GM21717 (cell line): ENCODE measurements around the gene MMP25.
A peak's percentile ranks its signal among the peaks of the same experiment; 100 is the strongest.

Experiments
- ATAC-seq: cut with Tn5 transposase; IDR thresholded peaks from one replicate; pipeline ENCODE4 v1.9.1; 2021; ENCODE audit warnings: mild to moderate bottlenecking, moderate library complexity; ENCODE audit not compliant: unreplicated experiment

MMP25 gene

DNA sequence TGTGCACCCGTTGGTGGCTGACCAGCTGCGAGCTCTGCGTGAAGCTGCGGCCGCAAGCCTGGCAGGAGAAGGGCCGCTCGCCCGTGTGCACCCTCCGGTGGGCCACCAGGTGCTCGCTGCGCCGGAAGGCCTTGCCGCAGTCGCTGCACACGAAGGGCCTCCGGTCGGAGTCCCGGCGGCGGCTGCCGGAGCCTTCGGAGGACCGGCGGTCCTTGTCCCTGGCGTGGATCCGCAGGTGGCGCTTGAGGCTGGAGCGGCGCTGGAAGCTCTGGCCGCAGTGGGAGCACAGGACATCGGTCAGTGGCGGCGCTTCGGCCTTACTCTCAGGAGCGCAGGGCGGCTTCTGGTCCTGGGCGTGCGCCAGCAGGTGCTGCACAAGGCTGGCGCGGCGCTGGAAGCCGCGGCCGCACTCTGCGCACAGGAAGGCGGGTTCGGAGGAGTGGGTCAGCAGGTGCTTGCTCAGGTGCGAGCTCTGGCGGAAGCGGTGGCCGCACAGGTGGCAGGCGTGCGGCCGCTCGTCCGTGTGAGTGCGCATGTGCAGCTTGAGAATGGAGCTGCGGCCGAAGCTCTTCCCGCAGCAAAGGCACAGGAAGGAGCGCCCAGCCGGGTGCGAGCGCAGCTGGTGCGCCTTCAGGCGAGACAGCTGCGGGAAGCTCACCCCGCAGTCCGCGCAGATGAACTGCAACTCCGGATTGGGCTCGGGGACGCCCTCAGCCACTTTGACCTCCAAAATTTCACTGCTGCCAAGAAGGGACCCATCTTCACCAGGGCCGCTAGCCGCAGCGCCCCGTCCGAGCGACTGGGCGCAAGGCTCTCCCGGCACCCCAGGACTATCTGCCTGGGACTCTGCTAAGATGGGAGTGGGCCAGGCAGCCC, 43.6 kb downstream of the MMP25 start:
- no peak for ATAC-seq

DNA sequence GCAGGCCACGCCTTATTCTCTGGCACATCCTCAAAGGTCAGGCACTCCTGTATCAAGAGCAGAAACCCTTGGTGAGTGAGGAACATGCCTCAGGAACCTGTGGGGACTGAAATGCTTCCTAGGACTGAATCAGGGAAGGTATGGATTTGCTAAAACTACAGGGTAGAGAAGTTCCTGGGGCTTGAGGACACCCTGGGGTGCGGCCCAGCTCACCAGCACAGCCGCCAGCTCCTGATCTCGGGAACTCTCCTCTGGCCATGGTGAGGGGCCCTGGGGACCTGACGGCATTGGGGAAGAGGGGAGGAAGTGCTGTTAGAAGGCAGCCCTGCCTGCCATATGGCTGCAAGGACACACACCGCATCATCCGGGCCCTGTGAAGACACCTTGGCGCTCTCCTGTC, 45.2 kb downstream of the MMP25 start:
- no peak for ATAC-seq

DNA sequence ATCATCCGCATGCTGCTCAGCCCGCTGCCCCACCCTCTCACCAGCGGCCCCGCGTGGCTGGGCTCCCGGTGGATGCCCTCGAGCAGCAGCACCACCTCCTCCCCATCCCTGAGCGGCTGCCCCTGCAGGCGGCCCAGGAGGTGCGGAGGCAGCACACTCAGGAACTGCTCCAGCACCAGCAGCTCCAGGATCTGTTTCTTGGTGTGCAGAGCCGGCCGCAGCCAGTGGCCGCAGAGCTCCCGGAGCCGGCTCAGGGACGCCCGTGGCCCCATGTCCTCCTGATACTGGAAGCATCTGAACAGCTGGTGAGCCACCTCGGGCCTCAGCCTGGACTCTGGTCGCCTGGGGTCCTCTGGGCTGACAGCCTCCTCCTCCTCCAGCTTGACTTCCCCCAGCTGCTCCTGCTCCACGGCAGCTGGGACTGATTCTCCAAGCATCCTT, 46.2 kb downstream of the MMP25 start:
- ATAC-seq: no peak

DNA sequence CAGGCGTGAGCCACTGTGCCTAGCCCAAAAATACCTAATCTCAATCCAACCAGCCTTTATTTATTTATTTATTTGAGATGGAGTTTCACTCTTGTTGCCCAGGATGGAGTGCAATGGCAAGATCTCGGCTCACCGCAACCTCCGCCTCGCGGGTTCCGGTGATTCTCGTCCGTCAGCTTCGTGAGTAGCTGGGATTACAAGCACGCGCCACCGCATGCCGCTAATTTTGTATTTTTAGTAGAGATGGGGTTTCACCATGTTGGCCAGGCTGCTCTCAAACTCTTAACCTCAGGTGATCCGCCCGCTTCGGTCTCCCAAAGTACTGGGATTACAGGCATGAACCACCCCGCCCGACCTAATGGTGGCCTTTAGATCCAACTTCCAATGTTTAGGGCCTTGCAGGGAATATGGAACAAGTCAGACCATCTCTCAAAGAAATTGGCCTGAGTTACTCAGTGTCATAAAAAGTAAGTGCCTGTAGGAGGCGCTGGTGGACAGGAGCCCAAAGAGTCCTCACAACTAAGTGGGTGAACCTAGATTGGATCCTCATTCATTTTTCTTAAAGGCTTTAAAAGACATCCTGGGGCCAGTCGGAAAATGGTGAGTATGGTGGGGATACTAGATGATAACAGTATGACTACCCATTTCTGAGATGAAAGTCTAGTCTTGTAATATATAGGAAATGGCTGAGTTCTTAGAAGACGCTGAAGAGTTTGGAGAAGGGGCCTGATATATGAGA, 48.1 kb downstream of the MMP25 start:
- no peak for ATAC-seq

DNA sequence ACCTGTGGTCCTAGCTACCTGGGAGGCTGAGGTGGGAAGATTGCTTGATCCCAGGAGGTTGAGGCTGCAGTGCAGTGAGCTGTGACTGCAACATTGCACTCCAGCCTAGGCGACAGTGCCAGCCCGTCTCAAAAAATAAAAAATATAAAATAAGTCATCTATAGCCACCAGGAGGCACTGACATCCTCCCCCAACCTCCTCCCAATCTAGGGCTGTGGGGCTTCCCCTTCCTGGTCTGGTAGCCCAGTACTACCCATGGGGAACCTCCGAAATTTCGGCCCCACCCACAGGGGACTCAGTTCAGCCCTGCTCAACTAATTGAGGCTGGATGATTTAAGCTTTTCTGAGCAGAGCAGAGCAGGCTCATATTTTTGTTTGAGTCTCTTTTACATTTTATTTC, 49.5 kb downstream of the MMP25 start:
- ATAC-seq: peak; percentile 51

DNA sequence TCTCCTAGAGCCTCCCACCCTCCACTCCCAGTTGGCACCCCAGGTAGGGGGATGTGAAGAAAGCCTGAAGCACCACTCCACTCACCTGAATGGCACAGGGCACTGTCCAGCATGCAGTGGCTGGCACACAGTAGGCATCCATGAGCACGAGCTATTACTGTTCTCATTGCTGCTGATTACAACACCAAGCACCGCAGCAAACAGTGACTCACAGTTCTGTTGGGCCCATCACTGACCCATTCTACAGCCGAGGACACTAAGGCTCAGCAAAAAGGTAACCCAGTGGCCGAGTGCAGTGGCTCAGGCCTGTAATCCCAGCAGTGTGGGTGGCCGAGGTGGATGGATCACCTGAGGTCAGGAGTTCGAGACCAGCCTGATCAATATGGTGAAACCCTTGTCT, 50.0 kb downstream of the MMP25 start:
- ATAC-seq: peak; percentile 9

DNA sequence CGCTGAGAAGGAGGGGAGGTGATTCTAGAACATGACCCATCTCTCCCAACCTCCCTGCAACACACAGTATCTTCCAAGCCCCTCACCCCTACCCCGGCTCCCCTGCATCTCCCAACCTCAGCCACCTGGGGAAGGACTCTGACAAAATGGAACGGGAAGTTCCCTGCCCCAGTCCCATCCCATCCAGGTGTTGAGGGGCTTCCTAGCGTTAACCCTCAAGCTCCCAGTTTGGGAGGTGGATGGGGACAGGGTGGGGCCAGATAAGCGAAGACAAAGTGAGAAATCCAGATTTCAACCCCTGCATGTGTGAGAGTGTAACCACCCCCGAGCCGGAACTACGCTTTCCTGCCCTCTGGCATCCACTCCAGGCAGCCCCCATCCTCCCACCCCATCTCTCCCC, 50.9 kb downstream of the MMP25 start:
- ATAC-seq: no peak

DNA sequence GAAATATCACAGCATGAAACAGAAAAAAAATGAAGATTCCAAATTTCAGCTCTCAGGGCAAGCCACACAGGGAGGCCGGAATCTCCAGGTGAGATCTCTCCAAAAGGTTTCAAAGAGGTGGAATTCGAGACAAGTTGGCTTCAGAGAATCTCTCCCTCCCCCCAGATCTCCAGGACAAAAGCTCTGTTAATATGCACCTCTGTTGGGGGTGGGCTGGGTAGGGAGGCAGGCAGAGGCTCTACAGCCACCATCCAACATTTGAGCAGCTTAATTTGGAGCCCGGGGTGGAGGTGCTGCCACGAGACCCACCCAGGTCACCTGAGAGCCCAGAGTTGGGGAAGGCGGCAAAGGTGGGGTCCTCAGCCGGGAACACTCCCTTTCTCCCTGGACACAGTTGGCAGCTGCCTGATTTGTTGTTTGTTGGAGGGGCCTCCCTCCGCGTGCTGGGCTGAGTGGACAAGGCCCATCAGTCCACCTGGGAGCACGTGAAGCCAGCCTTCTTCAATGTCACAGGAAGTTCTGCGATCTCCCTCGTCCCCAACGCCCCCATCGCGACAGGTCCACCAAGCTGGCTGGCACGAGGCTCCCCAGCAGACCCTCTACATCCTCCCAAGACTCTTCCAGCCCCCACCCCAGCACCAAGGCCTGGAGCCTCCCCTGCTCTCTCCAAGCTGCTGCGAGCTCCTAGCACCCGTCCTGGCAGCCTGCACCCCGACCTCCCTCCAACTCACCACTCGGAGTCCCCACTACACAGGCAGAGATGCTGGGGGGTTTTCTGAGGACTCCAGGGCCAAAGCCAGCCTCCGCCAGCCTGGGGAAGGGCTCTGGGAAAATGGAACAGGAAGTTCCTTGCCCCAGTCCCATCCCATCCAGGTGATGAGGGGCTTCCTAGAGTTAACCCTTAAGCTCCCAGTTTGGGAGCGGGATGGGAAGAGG, 52.4 kb downstream of the MMP25 start, which contains the start of gene ZSCAN10:
ZSCAN10 (minus strand) TSS at position 836 of the 936 bp plus-strand sequence. CDS start 6,357 bp downstream, outside the sequence.
- no peak for ATAC-seq

DNA sequence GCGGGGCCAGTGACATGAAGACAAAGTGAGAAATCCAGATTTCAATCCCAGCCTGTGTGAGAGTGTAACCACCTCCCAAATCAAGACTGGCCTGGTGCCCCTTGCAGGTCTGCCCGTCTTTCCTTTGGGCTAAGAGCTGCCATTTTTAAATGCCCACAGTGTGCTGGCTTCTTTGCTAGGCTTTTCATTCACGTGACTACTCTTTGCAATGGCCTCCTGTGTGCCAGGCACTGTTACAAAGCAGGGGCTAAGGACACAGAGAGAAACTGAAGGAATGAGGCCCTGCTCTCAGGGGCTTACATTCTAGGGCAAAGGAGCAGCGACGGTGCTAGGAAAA, 53.0 kb downstream of the MMP25 start:
- no peak for ATAC-seq

DNA sequence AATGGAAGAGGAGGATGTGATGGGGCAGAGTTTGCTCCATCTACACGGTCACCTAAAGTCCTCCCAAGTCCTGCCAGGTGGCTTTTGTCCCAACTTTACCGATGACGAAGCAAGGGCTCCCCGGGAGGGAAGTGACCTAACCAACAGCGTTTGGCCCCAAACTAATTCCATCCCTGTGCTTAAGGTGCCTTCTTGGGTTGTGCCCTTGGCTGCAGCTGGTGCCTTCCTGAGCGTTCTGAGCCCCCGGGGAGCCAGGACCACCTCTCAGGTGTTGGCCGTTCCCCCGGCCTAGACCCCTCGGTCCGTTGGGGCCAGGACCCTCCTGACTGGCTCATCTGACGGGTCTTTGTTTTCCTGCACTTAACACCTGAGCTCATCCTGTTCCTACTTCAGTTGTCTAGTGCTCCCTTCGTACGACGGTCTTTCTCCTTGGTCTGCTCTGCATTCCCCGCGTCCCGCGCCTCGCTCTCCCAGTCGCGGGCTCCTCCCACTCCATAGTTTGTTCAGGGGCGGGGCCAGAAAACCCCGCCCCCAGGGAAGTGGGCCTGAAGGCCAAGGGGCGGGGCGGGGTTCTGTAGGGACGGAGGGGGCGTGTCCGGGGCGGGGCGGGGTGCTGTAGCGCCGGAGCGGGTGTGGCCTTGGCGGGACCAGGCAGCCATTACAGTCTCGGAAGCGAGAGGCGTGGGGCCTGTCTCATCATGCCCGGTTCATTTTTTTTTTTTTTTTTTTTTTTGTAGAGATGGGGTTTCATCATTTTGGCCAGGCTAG, 53.6 kb downstream of the MMP25 start:
- no peak for ATAC-seq

DNA sequence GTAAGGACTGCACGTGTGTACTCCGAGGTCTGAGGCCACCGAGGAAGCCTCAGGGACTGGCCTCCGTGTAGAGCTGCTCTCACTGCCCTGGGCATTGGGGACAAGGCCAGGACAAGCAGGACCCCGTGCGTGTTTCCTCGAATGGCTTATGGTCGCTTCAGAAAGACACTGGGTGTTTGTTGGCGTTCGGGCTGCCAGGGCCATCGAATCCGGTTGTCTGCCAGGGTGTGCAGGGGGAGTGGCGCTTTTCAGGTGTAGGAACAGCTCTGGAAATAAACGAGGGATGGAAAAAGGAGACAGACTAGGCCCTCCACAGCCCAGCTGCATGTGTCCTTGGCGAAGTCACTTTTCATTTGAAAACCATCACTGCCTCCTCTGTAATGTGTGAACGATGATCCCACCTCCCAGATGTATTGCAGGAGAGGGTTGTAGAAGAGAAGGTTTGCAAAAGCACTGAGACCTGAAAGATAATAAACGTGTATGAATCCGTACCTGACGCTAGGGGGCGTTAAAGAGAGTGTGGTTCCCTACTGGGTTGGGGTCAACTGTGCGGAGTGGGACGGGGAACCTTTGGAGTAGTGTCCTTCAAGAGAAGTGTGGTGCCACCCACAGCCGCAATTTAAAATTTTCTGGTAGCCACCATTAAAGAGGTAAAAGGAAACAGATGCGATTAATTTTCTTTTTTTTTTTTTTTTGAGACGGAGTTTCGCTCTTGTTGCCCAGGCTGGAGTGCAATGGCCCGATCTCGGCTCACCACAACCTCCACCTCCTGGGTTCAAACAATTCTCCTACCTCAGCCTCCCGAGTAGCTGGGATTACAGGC, 54.9 kb downstream of the MMP25 start:
- ATAC-seq: no peak

DNA sequence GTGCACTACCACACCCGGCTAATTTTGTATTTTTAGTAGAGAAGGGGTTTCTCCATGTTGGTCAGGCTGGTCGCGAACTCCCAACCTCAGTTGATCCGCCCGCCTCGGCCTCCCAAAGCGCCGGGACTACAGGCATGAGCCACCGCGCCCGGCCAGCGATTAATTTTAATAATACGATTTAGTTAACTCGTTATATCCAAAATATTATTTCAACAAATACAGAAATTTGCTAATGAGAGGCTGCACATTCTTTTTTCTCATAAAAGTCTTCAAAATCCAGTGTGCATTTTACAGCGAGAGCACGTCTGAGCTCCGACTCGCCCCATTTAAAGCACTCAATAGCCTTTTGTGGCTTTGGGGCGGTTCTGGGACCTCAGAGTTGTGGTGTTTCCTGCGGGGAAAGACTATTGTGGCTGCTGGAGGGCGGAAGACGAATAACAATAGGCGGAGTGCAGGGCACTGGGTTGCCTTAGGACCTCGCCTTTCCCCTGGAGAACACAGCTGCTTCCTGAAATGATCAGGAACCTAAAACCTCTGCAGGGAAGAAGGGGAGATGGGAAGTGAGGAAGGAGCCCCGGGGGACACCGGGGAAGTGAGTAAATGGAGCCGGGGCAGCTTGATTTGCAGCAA, 55.6 kb downstream of the MMP25 start:
- no peak for ATAC-seq

DNA sequence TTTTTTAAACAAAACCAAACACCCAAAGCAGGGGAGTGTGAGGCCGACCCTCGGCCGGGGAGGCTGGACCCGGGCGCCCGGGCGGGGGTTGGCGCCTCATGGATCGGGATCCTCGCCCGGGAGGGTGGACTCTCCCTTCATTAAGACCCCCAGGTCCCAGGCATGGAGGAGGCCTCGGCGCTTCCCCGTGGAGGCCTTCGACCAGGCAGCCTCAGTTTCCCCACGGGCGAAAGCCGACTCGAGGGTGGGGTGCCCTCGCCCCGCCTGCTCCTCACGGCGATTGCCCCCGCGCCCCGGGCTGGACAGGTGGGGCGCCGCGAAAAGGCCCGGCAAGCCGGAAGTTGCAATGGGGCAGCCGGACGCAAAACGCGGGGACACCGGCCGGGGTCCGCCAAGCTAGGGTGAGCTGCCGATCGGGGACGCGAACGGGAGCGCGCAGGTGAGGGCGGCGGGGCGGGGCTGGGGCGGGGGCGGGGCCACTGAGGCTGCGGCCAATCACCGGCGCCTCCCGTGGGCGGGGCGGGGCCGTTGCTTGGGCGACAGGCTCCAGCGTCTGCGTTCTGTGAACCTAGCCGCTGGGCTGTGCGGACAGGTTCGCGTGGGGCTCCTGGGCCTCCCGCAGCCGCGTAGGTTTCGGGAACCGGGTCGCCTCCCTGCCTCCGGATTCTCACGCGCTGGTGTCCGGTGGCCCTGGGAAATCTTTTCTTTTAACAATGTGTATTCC, 60.0 kb downstream of the MMP25 start:
- ATAC-seq: peak; percentile 60
